Measurements from ENCODE around the gene APOM.

APOM gene

GRCh38 chr6:31657406-31658157 is 1.9 kb downstream of the APOM start:
- DNase-seq: no peak

GRCh38 chr6:31658158-31658688 is 2.5 kb downstream of the APOM start:
- no peak for DNase-seq

- DNase-seq: no peak
Observed at GRCh38 chr6:31658983-31659648, 3.4 kb downstream of the APOM start.

GRCh38 chr6:31659649-31660380 is 4.1 kb downstream of the APOM start:
- peak in 1 of 58 donors; percentile 1 for DNase-seq

- DNase-seq: peak; percentile 10 to 85 (median 65)
Observed at GRCh38 chr6:31660381-31661261, 4.9 kb downstream of the APOM start, which contains the start of gene C6orf47. TSS of gene C6orf47 (minus strand) at chr6:31660778. CDS start at chr6:31659947, 831 bp downstream.

GRCh38 chr6:31661262-31662123 is 5.8 kb downstream of the APOM start:
- no peak for DNase-seq

- DNase-seq: no peak
Observed at GRCh38 chr6:31662124-31662723, 6.5 kb downstream of the APOM start.

- no peak for DNase-seq
Observed at GRCh38 chr6:31663126-31663960, 7.6 kb downstream of the APOM start.

GRCh38 chr6:31663961-31664789 is 8.5 kb downstream of the APOM start:
- peak in 2 of 58 donors; percentile 10 to 20 for DNase-seq

- DNase-seq: peak; percentile 25 to 95 (median 84)
Observed at GRCh38 chr6:31664790-31665500, 9.3 kb downstream of the APOM start, which contains the start of gene GPANK1. TSS of gene GPANK1 (minus strand) at chr6:31664997. CDS start at chr6:31664478, 519 bp downstream.

- peak; percentile 82 to 100 (median 98) for DNase-seq
Observed at GRCh38 chr6:31665501-31666336, 10.0 kb downstream of the APOM start, which contains the start of gene CSNK2B. TSS of gene CSNK2B (plus strand) at chr6:31666080. CDS start at chr6:31666832, 752 bp downstream.

- DNase-seq: no peak
Observed at GRCh38 chr6:31666337-31666965, 10.8 kb downstream of the APOM start.

GRCh38 chr6:31669676-31670075 is 14.0 kb downstream of the APOM start, which contains the start of gene LY6G5B:
TSS of gene LY6G5B (plus strand) at chr6:31669976. CDS start at chr6:31670951, 975 bp downstream.
- DNase-seq: no peak

- no peak for DNase-seq
Observed at GRCh38 chr6:31676322-31676903, 20.7 kb downstream of the APOM start.
